Choroid plexus epithelial cell (primary cell): ENCODE results near the gene CFAP92.
"Not testable (repeated sequence)": the region's sequence is repeated elsewhere in the genome, so short reads cannot be mapped to it uniquely, and the experiment has no call there.

Experiments
- DNase-seq: peaks from one replicate; pipeline ENCODE4 v3.0.0-alpha.2; 2010; ENCODE audit warnings: low read depth
- H3K4me3 ChIP-seq: 2 replicates; pipeline ENCODE4 v1.5.1; 2011; ENCODE audit warnings: low read depth, mild to moderate bottlenecking, control low read depth, low read length, moderate library complexity
- CTCF ChIP-seq: conservative IDR thresholded peaks from 2 replicates; pipeline ENCODE4 v1.5.1; 2011; ENCODE audit warnings: low read depth, mild to moderate bottlenecking, control low read depth, inconsistent platforms, low read length, moderate library complexity

The CFAP92 gene

GRCh38 chr3:128889139-128889894 is 104.6 kb downstream of the CFAP92 start:
- DNase-seq = no peak
- TF ChIP-seq CTCF = no peak
- H3K4me3 ChIP-seq = no peak overlapping the region

DNA sequence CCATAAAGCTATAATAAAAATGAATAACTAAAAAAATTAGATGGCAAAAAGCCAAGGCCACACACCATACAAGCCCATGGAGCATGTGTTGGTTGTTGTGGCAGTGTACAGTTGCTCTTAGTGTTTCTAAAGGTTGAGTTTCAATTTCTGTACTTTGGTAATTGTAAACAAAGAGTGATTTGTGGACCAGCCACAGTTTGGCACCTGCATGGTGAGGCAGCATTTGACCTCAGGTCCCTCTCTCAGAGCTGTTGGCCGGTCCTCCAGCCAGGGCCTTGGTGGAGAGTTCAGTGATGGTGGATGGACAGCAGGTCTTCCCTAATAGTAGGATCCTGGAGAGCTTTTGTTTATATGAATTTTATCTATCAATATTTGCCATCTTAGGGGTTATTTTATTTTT is 108.9 kb downstream of the CFAP92 start:
- no peak overlapping the region for H3K4me3 ChIP-seq
- TF ChIP-seq CTCF = no peak
- no peak for DNase-seq

DNA sequence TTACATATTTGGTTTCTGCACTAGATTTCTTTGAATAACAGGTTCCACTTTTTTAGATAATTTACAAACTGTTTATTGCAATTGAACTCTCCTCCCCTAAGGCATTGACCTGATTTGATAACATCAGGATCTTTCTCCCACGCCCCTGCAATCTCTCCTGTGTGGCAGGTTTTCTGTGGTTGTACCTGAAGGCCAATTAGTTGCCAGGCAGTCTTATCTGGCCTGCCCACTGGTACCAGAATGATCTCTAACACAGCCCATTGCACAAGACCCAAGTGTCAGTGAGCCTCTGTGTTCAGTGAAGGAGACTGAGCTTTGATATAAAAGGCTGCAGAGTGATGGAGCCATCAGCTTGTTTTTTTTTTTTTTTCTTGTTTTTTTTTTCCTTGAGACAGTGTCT is 111.2 kb downstream of the CFAP92 start:
- no peak for DNase-seq
- no peak for TF ChIP-seq CTCF
- no peak overlapping the region for H3K4me3 ChIP-seq

GRCh38 chr3:128881576-128881975 is 112.3 kb downstream of the CFAP92 start:
- no peak for DNase-seq
- no peak overlapping the region for H3K4me3 ChIP-seq

DNA sequence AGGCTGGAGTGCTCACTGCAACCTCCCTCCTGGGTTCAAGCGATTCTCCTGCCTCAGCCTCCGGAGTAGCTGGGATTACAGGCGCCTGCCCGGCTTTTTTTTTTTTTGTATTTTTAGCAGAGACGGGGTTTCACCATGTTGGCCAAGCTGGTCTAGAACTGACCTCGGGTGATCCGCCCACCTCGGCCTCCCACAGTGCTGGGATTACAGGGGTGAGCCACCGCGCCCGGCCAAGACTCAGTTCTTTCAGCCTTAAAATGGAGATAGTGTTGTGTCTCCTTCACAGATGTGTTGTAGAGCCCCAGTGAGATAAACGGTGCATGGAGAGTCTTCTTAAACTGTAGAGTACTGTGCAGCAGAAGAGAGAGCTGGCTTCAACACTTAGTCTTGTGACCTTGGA is 113.4 kb downstream of the CFAP92 start:
- not testable (repeated sequence) for DNase-seq
- peak overlapping the region; percentile 98 for H3K4me3 ChIP-seq

More at GRCh38 chr3:128881576-128881975, 112.3 kb downstream of the CFAP92 start:
- no peak for TF ChIP-seq CTCF

GRCh38 chr3:128879991-128880390 is 113.9 kb downstream of the CFAP92 start:
- H3K4me3 ChIP-seq = peak overlapping the region; percentile 98
- TF ChIP-seq CTCF = no peak
- no peak for DNase-seq

DNA sequence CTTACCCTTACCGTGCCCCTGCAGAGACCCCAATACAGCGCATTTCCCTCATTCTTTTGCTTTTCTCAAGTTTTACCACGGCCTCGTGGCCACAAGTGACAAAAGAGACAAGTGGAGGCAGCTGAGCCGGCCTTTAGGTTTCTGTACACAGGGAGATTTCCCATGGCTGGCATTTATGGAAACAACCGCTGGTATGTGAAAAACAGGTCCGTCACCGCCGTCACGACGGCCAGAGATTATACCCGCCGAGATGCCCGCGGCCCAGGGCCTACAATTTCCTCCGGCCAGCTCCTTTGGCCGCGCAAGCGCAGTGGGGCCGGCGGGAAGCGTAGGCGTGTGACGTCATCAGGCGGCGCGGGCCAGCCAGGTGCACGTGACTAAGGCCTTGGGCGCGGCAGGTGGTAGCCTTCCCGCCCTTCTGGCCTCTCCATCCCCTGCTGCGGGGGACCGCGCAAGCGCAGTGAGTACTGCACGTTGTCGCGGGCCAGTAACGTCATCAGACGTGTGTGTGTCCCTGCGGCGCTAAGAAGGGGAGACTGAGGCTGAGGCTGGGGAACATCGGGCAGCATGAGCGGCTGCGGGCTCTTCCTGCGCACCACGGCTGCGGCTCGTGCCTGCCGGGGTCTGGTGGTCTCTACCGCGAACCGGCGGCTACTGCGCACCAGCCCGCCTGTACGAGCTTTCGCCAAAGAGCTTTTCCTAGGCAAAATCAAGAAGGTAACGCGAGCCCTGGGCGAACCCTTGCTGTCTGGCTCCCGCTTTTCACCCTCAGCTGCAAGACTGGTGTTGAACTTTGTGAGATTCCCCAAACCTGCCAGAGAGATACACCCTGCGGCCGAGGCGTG is 114.5 kb downstream of the CFAP92 start, which contains the start of gene ACAD9:
TSS of gene ACAD9 (plus strand) at position 496 of the 845 bp plus-strand sequence. CDS start at position 568, 72 bp downstream.
- DNase-seq = peak; percentile 99
- H3K4me3 ChIP-seq = peak within 1 kb of the TSS; percentile 98
- TF ChIP-seq CTCF = no peak
